PC-3 (cell line): ENCODE results near the gene ROPN1L. TPM values are rescaled to one million over a fixed set of nuclear protein-coding genes. Genes with fewer than 3 reads are reported as not detected.

Experiments
- ATAC-seq: fragments of 200-7000 bp; cut with Tn5 transposase; 2 replicates; pipeline ENCODE4 v1.9.1; 2020; ENCODE audit warnings: mild to moderate bottlenecking, moderate library complexity
- BruUV-seq: library from RNA; stranded (reverse); fragments of 400-500 nt; replicated peaks from 2 replicates; lab custom pipeline; 2021; lab: Mats Ljungman, UMichigan
- CTCF ChIA-PET: fragments of 300-600 bp; sonication (Branson Sonifier 250); formaldehyde crosslinking; loops from one replicate; lab custom pipeline; 2022; ENCODE audit warnings: antibody characterized with exemption; lab: Charles Lee
- POLR2A ChIA-PET: fragments of 300-600 bp; sonication (Branson Sonifier 250); formaldehyde crosslinking; loops from one replicate; lab custom pipeline; 2022; ENCODE audit warnings: antibody characterized with exemption; ENCODE audit not compliant: unreplicated experiment; lab: Charles Lee
- DNase-seq: peaks from one replicate; pipeline ENCODE4 v3.0.0-alpha.2; 2015
- H2AFZ ChIP-seq: fragments of 300-600 bp; sonication (generic); 2 replicates; pipeline ENCODE4 v1.6.0; 2016; ENCODE audit warnings: antibody characterized with exemption, low read length
- H3F3A ChIP-seq: fragments of 300-600 bp; sonication (generic); one replicate; pipeline ENCODE4 v1.6.0; 2017; ENCODE audit warnings: antibody characterized with exemption, low read length, control low read depth, mild to moderate bottlenecking; ENCODE audit not compliant: unreplicated experiment
- H3K27ac ChIP-seq: fragments of 300-600 bp; sonication (generic); 2 replicates; pipeline ENCODE4 v1.5.1; 2016; ENCODE audit warnings: mild to moderate bottlenecking, low read length
- H3K27me3 ChIP-seq: fragments of 300-600 bp; sonication (generic); 2 replicates; pipeline ENCODE4 v1.6.1; 2016; ENCODE audit warnings: low read length, mixed read lengths
- H3K36me3 ChIP-seq: fragments of 300-600 bp; sonication (generic); 2 replicates; pipeline ENCODE4 v1.6.1; 2016; ENCODE audit warnings: low read depth, mixed run types, low read length, mixed read lengths
- H3K4me1 ChIP-seq: fragments of 300-600 bp; sonication (generic); 2 replicates; pipeline ENCODE4 v1.5.1; 2016; ENCODE audit warnings: low read length; ENCODE audit not compliant: insufficient read depth
- H3K4me2 ChIP-seq: fragments of 300-600 bp; sonication (generic); 2 replicates; pipeline ENCODE4 v1.6.0; 2016; ENCODE audit warnings: low read length
- H3K4me3 ChIP-seq: fragments of 300-600 bp; sonication (generic); 2 replicates; pipeline ENCODE4 v1.5.1; 2016; ENCODE audit warnings: mild to moderate bottlenecking, low read length, mixed read lengths
- H3K79me2 ChIP-seq: fragments of 300-600 bp; sonication (generic); 2 replicates; pipeline ENCODE4 v1.6.1; 2017; ENCODE audit warnings: low read length, mixed read lengths
- H3K9ac ChIP-seq: fragments of 300-600 bp; sonication (generic); 2 replicates; pipeline ENCODE4 v1.6.0; 2016; ENCODE audit warnings: mild to moderate bottlenecking, low read length
- H3K9me2 ChIP-seq: fragments of 300-600 bp; sonication (generic); replicated peaks from 2 replicates; pipeline ENCODE4 v1.6.1; 2016; ENCODE audit warnings: mixed run types, low read length, mixed read lengths
- H3K9me3 ChIP-seq: fragments of 300-600 bp; sonication (generic); 2 replicates; pipeline ENCODE4 v1.6.1; 2016; ENCODE audit warnings: low read length, mixed read lengths
- H4K20me1 ChIP-seq: fragments of 300-600 bp; sonication (generic); 2 replicates; pipeline ENCODE4 v1.6.1; 2016; ENCODE audit warnings: low read length, mixed read lengths
- EZH2 ChIP-seq: fragments of 300-600 bp; sonication (generic); IDR thresholded peaks from one replicate; pipeline ENCODE4 v1.6.1; 2017; ENCODE audit warnings: antibody characterized with exemption, mild to moderate bottlenecking, low read length; ENCODE audit not compliant: unreplicated experiment
- EZH2phosphoT487 ChIP-seq: fragments of 300-600 bp; sonication (generic); IDR thresholded peaks from 2 replicates; pipeline ENCODE4 v1.6.1; 2018; ENCODE audit warnings: mild to moderate bottlenecking, antibody characterized with exemption, low read length, borderline replicate concordance
- intact Hi-C: fragments of 100-400 bp; cut with micrococcal nuclease; formaldehyde crosslinking; loops from 2 replicates; pipeline ENCODE4 v1.9.0; 2023
- total RNA-seq: library from RNA; depleted of rRNA; stranded (reverse); fragments of >200 nt; gene quantifications from 2 replicates; pipeline ENCODE4 v1.2.3, GENCODE V29; 2014
- TF ChIP-seq, protein P1 (sequence below): fragments of 300-600 bp; sonication (generic); conservative IDR thresholded peaks from 2 replicates; pipeline ENCODE4 v1.5.1; 2017; ENCODE audit warnings: antibody characterized with exemption, low read depth, mild to moderate bottlenecking, low read length

The ROPN1L gene
- total RNA-seq, 1 experiment from 2014 or later: 0.95 TPM

GRCh38 chr5:10480237-10480985 lies 38.7 kb downstream of the ROPN1L start:
- no peaks in the 10 kb centered on the region for H4K20me1 ChIP-seq
- POLR2A ChIA-PET: no interaction called here
- H3K9me3 ChIP-seq: no peaks in the 10 kb centered on the region
- no peak overlapping the region for H3K27ac ChIP-seq
- DNase-seq (no peak), ATAC-seq (no peak)
- peaks cover 26% of the 10 kb centered on the region for H3K4me1 ChIP-seq
- no peaks in the 10 kb centered on the region for H3F3A ChIP-seq
- intact Hi-C loops: no loop called here
- CTCF ChIA-PET: no interaction called here
- H3K79me2 ChIP-seq: no peaks in the 10 kb centered on the region
- no peak overlapping the region for H2AFZ ChIP-seq
- no peak overlapping the region for H3K4me2 ChIP-seq
- no peak overlapping the region for H3K9ac ChIP-seq
- H3K9me2 ChIP-seq: no peaks in the 10 kb centered on the region
- no peak for TF ChIP-seq EZH2
- TF ChIP-seq, protein P1, sequence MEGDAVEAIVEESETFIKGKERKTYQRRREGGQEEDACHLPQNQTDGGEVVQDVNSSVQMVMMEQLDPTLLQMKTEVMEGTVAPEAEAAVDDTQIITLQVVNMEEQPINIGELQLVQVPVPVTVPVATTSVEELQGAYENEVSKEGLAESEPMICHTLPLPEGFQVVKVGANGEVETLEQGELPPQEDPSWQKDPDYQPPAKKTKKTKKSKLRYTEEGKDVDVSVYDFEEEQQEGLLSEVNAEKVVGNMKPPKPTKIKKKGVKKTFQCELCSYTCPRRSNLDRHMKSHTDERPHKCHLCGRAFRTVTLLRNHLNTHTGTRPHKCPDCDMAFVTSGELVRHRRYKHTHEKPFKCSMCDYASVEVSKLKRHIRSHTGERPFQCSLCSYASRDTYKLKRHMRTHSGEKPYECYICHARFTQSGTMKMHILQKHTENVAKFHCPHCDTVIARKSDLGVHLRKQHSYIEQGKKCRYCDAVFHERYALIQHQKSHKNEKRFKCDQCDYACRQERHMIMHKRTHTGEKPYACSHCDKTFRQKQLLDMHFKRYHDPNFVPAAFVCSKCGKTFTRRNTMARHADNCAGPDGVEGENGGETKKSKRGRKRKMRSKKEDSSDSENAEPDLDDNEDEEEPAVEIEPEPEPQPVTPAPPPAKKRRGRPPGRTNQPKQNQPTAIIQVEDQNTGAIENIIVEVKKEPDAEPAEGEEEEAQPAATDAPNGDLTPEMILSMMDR: no peak
- TF ChIP-seq EZH2phosphoT487: no peak
- H3K27me3 ChIP-seq: no peaks in the 10 kb centered on the region
- H3K4me3 ChIP-seq: no peak overlapping the region
- no TSS peak for BruUV-seq
- H3K36me3 ChIP-seq: no peaks in the 10 kb centered on the region

GRCh38 chr5:10481241-10481935 lies 39.7 kb downstream of the ROPN1L start:
- no peak overlapping the region for H2AFZ ChIP-seq
- ATAC-seq: no peak

More at GRCh38 chr5:10481241-10481935, 39.7 kb downstream of the ROPN1L start:
- BruUV-seq: no TSS peak
- Histone ChIP-seq H3K9me2 (no peaks in the 10 kb centered on the region), H3K27me3 (no peaks in the 10 kb centered on the region), H4K20me1 (no peaks in the 10 kb centered on the region), H3F3A (no peaks in the 10 kb centered on the region), H3K79me2 (no peaks in the 10 kb centered on the region), H3K9me3 (no peaks in the 10 kb centered on the region), H3K36me3 (no peaks in the 10 kb centered on the region), H3K4me1 (peaks cover 26% of the 10 kb centered on the region), H3K9ac (no peak overlapping the region), H3K4me3 (no peak overlapping the region), H3K27ac (no peak overlapping the region), H3K4me2 (no peak overlapping the region)
- TF ChIP-seq, protein P1: no peak
- TF ChIP-seq EZH2phosphoT487: no peak
- no peak for TF ChIP-seq EZH2
- ChIA-PET POLR2A (no interaction called here), CTCF (no interaction called here)
- DNase-seq: peak; percentile 25
- intact Hi-C loops: no loop called here
